Measurements from ENCODE around the gene TXNDC15.

Gene TXNDC15

DNA sequence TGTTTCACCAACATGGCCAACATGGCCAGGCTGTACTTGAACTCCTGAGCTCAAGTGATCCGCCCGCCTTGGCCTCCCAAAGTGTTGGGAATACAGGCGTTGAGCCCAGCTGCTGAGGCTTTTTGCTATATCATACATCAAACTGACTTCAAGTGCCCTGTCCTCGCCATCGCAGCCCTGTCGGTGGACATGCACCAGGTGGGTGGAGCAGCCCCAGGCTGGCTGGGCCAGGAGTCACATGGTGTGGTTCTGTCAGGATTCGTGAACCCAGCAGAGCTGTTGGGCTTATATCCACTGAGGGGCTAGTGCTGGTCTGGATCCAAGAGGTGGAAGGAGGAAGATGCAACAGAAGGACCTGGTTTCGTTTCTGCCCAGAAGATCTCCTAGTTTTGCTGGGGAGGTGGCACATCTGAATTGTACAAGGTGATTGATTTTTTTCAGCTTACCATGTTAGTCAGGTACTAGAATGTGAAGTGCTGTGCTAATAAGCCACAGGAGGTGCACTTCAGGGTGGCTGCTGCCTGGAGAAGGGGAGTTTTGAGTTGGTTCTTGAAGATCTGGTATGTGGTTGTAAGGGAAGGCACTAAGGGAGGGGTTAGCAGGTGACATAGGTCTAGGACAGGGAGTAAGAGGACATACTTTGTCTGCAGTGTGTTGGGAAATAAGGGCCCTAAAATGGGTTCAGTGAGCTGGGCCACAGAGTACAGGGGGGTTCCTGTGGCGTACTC lies 46.8 kb downstream of the TXNDC15 start:
- DNase-seq, result no peak

DNA sequence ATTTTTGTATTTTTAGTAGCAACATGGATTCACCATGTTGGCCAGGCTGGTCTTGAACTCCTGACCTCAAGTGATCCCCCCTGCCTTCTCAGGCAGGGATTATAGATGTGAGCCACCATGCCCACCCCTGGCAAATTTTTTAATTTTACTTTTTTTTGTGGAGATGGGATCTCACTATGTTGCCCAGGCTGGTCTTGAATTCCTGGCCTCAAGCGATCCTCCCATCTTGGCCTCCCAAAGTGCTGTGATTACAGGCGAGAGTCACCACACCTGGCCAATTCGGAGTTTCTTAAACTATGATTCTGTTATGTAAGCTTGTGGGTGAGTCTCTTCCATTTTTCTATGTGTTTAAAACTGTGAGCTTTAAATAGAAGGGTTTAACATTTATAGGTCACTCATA lies 58.3 kb downstream of the TXNDC15 start:
- no peak for DNase-seq

DNA sequence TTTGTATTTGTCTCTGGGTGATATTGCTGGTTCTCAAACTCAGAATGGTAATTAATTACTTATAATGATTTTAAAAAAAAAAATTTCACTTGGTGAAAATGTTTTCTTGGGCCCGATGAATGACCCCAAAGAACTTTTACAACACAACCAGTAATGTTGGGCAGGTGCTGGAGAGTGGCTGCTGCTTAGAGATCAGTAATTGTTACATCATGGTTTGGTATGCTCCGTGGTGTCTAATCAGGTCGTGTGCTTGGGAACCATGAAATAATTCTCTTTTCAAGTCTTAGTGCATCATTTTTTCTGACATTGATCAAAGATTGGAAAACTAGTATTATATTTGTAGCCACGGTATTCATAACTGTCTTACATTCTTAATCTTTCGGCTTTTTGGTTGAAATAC lies 60.0 kb downstream of the TXNDC15 start:
- DNase-seq, result no peak

DNA sequence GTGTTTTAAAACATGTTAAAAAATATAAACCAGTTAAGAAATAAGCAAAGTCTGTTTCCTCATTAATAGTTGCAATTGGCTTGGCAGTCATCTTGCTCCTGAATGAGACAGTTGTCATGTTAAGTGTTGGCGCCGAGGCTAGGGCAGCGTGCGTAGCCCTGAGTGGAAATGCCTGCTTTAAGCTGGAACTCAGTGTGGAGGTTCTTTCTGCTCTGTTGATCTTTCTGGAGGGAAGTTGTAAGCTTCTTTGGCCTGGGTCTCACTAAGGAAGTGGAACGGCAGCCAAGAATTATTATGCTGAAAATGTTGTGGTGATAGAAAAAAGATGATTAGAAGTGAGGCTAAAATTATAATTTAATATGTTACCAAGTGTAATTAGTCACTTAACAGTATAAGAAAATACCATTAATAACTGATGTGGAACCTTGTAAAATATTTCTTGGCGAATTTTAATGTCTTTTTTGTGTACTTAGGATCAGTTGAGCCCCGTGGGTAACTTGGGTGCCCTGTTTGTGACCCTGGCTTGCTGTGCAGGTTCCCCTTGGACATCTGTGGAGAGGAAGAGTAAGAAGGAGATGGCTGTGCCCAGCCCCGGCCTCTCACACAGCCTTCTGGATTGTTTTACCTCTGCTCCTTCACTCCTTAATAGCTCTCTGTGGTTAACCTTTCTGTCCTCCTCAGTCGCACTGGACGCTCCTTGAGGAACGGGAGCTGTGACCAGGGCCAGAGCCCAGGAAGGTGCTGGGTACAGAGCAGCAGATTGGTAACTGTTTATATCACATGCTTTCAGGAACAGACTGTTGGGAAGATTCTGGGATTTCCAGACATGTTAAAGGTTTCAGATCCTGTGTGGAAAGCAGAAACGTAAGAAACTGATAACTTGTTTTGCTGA lies 61.8 kb downstream of the TXNDC15 start:
- DNase-seq, result no peak

DNA sequence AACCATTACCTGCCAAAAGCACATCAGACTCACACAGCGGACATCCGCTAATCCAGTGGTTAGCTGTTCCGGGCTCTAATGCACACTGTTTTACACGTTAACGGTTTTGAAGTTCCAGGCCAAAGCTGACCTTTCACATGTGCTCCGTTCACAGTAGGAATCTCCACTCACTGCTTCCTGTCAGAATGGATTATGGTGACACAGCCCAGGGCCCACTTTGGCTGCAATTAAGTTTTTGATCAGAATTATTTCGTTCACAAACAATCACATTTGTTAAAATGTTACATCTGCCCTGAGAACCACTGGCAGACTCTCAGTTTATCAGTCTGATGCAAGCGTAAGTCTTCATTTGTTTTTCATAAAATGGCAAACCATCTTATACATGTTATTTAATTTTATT lies 63.4 kb downstream of the TXNDC15 start:
- DNase-seq, result no peak

DNA sequence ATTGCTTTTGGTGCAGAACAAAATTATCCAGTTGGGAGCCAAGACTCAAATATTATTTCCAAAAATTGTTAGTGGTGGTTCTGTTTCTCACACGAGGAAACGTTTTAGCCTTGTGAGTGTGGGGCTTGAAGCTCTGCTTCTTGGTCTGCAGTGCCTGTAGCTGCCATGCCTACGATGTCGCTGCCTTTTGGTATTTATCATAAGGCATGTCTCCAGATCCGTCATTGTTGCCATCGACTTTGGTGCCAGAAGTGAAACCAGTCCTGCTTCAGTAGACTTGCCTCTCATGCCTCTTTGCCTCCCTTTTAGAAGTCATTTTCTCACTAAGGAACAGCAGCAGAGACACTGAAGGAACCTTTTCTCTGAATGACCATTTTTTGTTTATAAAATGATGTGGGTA lies 63.9 kb downstream of the TXNDC15 start:
- DNase-seq, result no peak

DNA sequence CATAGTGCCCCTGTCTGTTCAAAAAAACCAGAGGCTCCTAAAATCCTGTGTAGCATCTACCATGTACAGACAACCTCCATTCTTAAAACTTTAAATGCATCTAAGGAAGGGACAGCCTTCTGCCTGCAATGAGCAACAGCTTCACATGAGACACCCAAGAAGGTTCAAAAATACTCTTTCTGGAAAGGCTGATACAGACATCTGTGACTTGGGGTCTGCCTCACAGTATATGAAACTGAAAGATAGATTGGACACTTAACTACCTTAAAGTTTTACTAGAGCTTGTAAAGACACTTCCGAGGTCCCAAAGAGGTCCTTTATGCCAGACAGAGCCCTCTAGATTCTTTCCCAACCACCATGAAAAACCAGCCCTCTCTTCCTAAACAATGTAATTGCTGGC lies 65.3 kb downstream of the TXNDC15 start:
- no peak for DNase-seq

DNA sequence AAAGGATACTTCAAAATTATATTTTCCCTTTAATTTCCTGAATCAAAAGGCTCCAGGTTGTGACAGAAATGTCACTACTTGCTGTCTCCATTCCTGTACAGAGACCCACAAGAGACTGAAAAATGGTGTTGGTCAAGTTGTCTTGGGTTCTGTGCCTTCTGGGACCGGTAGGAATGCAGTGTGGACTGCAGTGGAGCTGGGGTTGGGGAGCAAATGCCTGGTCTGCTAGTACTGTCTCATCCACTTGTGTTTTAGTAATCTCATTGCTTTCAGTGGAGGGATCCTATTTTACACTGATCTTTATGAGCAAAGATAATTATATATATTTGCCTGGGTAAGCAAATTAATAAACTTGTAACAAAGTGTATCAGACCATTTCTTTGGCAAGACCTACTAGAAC lies 69.4 kb downstream of the TXNDC15 start:
- no peak for DNase-seq

DNA sequence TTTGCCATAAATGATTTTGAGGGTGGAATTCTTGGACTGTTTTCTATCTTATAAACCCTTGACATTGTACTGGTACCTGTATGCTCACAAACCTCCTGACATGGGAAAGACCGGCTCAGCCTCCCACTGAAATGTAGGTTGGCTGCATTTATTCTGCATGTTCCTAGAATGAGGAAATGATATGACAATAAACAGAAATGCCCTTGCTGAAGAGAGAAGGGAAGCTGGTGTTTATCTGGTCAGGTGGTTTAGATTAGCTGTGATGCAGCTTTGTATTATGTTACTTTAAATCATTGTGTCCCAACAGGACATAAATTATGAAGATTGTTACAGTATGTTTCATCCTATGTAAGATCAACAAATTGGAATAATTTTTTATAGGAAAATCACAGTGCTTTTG lies 70.5 kb downstream of the TXNDC15 start:
- DNase-seq, result no peak

DNA sequence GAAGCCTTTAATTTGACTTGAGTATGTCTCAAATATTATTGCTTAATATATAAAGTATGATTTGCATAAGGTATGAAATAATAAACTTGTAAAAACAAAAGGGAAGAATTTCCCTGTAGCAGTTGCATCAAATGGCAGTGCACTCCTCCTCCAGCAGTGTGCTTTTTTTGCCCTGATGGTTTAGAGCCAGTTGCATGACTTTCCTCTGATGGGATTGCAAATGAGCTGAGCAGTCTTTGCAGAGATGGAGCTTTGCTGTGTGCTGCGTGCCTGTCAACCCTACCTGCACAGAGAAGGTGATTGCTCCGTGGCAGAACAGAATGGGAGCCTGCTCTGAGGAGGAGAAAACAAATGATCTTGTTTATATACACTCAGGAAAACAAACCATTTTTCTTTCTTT lies 70.9 kb downstream of the TXNDC15 start:
- no peak for DNase-seq

DNA sequence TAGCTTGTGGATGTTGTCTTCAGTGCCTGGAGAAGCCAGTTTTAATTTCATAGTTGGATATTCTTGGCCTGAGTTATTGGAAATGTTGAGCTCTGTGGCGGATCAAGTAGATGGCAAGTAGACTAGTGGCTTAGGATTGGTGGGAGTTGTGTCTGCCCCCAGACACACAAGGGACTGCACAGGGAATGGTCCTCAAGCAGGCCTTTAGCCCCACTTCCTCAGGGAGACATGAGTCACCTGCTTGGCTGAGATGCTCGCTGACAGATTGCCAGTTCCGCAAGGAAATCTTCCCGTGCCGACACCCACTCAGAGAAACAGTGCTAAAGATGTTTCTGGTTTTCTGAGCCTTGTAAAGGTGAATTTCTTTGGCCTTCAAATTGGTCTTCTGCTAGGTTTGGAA lies 74.7 kb downstream of the TXNDC15 start:
- no peak for DNase-seq

DNA sequence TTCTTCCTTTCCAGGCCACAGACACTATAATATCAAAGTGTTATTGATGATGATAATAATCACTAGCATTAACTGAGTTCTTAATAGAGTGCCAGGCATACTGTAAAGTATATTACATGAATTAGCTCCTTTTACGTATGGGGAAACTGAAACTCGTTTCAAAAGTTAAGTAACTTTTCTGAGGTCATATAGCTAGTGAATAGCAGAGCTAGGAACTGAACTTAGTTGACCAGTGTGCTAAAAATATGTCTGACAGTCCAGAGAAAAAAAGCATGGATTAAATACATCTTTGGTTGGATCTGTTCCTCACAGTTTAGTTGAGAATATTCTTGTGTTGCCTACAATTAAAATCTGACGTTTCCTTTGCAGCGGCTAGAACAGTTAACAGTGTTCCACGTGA lies 75.1 kb downstream of the TXNDC15 start:
- DNase-seq, result no peak

Data from NCI-H2107 (cell line).